C4-2B (cell line): ENCODE results near the gene BACE1-AS.

Experiments used
- H3K27ac ChIP-seq: fragments of 450-650 bp; 2 replicates; pipeline ENCODE4 v1.5.1; 2017
- ZFX ChIP-seq: fragments of 450-650 bp; IDR thresholded peaks from 2 replicates; pipeline ENCODE4 v1.6.1; 2017
- TF ChIP-seq, protein P1 (sequence below): fragments of 450-650 bp; conservative IDR thresholded peaks from 2 replicates; pipeline ENCODE4 v1.5.1; 2017; ENCODE audit warnings: mild to moderate bottlenecking

Gene BACE1-AS

DNA sequence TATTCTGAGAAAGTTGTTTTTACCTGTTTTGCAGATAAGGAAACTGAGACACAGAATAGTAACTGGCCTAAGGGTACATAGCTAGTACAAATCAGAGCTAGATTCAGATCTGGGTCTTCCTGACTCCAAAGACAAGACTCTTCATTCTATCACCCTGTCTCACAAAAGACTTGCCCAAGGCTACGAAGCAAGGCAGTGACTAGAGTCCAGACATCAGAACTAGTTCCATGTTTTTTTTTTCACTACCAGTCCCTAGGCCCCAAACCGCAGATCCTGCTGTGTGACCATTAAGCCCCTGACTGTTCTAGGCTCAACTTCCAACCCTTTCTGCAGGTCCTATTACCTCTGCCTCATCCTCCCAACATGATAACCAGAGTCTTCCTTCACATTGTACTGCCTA, 1.5 kb downstream of the BACE1-AS start:
- TF ChIP-seq, protein P1, sequence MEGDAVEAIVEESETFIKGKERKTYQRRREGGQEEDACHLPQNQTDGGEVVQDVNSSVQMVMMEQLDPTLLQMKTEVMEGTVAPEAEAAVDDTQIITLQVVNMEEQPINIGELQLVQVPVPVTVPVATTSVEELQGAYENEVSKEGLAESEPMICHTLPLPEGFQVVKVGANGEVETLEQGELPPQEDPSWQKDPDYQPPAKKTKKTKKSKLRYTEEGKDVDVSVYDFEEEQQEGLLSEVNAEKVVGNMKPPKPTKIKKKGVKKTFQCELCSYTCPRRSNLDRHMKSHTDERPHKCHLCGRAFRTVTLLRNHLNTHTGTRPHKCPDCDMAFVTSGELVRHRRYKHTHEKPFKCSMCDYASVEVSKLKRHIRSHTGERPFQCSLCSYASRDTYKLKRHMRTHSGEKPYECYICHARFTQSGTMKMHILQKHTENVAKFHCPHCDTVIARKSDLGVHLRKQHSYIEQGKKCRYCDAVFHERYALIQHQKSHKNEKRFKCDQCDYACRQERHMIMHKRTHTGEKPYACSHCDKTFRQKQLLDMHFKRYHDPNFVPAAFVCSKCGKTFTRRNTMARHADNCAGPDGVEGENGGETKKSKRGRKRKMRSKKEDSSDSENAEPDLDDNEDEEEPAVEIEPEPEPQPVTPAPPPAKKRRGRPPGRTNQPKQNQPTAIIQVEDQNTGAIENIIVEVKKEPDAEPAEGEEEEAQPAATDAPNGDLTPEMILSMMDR, result no peak
- TF ChIP-seq ZFX, result no peak
- no peak overlapping the region for H3K27ac ChIP-seq

DNA sequence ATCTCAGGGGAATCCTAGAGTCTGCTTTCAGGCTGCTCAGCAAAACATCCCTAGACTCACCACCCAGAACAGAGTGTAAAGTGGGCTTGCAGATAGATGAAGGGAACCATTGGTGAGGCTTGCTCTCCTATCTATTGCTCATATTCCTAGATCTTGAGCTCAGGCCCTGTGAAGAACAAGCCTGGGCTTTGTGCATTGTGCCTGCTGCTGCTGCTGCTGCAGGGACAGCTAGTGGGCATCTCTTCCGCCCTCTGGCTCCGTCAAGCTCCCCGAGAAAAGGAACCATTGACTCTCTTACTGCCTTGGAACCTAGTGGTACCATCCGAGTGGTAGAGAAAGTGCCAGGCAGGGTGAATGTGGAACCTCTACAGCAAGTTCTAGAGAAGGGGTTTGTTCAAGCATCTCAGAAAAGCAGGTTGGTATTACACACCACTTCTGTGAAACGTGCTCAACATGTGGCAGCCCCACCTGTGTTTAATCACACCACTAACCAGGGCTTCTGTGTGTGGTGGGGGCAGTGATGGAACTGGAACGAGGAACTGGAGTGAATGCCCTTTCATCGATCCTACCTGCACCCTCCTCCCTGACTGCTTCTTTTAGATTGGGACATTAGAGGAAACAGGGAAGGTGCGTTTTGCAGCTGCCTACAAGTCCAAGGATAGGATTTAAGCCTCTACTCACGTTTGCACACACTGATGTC, 4.4 kb downstream of the BACE1-AS start:
- no peak for TF ChIP-seq ZFX
- TF ChIP-seq, protein P1, result no peak
- H3K27ac ChIP-seq, result no peak overlapping the region

DNA sequence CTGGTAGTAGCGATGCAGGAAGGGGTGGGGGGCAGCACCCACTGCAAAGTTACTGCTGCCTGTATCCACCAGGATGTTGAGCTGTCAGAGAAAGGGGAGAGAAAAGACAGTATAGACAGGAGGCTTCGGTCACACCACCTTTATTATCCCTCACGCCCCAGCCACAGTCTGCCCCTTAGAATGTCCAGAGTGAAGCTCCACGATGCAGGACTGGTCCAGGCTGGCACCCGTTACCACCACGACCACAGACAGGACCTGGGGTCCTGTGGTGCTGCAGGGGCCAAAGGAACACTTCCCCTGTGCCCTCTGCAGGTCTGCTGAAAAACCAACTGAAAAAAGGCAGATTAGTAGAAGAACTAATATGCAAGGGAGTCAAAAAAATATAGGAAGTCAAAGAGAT, 5.7 kb downstream of the BACE1-AS start:
- H3K27ac ChIP-seq, result no peak overlapping the region
- TF ChIP-seq, protein P1, result no peak
- TF ChIP-seq ZFX, result no peak

DNA sequence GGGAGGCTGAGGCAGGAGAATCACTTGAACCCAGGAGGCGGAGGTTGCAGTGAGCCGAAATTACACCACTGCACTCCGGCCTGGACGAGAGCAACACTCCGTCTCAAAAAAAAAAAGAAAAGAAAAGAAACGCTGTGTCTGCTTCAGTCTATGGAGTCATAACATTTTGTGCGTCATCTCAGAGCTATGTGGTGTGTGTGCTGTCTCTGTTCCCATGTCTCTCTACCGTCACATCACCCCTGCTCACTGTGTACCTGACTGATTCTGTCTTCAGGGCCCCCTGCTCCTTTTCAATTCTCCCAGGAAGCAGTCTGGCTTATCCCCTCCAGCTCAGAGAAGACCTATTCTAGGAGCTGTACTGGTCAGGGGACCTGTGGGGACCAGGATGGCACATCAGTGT, 7.0 kb downstream of the BACE1-AS start:
- TF ChIP-seq ZFX, result no peak
- H3K27ac ChIP-seq, result no peak overlapping the region

DNA sequence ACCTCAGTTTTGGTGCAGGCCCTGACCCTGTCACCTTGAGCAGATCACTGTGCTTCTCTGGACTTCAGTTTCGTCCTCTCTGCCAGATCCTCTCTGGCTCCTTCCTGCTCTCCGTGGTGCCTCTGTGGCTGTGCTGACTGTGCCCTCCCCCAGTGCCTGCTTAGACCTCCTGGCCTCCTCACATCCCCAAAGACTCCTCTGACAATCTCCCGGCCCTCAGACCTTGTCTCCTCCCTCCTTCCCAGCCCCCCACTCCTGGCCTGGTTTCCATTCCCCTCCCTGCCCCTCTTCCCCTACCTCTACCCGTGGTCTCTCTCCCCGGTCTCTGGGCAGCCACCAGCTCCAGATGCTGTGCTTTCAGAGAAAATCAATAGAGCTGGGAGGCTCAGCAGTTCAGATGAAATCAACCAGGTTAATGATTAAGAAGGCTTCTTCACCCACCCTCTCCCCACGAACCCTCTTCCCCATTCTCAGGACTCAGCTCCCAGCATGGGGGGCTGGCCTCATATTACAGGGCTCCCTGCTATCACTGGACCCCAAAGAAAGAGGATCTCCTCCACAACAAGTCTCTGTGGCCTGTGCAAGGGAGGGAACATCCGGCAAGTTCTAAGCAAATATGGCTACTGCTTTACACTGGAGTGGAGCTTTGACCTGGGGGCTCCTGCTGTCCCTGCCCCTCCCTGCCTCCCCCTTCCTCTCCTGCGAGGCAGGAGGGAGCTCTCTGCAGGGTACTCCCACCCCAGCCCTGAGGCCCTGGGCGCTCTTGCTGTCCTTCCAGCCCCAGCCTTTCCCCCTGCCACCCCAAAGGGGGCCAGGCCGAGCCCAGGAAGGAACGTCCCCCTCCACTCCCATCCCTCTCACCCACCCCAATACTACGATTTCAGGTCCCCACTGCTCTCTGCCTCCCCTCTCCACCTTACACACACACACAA, 8.5 kb downstream of the BACE1-AS start:
- H3K27ac ChIP-seq, result no peak overlapping the region

DNA sequence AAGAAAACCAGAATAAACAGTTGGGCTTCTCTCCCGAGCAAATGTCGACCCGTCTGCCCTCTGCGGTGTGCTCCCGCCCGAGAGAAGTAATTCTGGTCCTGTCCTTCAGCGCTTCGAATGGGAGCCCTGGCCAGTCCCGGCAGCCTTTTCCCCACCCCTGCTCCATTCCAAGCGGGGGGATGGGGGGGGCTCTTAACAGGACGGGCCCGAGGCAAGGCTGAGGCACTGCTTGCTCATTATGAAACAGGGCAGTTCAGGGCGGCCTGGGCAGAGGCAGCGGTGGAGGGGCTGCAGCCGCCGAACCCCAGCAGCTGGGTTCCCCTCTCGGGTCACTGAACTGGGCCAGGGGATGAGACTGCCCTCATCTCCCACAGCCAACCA, 9.1 kb downstream of the BACE1-AS start:
- TF ChIP-seq, protein P1, result no peak
- TF ChIP-seq ZFX, result no peak
- no peak overlapping the region for H3K27ac ChIP-seq

More for the DNA sequence above, 8.5 kb downstream of the BACE1-AS start:
- TF ChIP-seq, protein P1, result no peak
- TF ChIP-seq ZFX, result no peak

DNA sequence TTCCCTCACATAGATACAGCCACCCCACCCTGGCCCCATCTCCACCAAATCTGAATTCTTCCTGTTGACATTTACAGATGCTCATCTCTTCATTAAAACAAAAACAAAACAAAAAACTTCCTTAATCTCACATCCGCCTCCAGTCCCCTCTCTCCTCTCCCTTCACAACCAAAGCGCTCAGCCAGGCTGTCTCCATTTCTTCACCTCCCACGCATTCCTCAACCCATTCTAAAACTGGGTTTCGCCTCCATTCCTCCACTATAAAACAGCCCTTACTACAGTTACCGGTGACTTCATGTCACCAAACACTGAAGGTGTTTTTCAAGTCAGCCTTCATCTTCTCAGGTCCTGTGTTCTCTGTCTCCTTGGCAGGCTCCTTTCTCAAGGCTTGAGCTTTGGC, 9.6 kb downstream of the BACE1-AS start:
- no peak for TF ChIP-seq ZFX
- TF ChIP-seq, protein P1, result no peak

More for the DNA sequence above, 9.6 kb downstream of the BACE1-AS start:
- H3K27ac ChIP-seq, result no peak overlapping the region
